Ishikawa (cell line): ENCODE results near the gene DOK1.

ENCODE experiments used
- CEBPB ChIP-seq: IDR thresholded peaks from 2 replicates; pipeline ENCODE4 v1.6.1; 2012
- CREB1 ChIP-seq: IDR thresholded peaks from 2 replicates; pipeline ENCODE4 v1.6.1; 2012; ENCODE audit warnings: low read depth
- EP300 ChIP-seq: IDR thresholded peaks from 2 replicates; pipeline ENCODE4 v1.6.1; 2012; ENCODE audit warnings: borderline replicate concordance
- RAD21 ChIP-seq: IDR thresholded peaks from 2 replicates; pipeline ENCODE4 v1.6.1; 2012; ENCODE audit warnings: low read depth
- TEAD4 ChIP-seq: IDR thresholded peaks from 2 replicates; pipeline ENCODE4 v1.6.1; 2012
- YY1 ChIP-seq: IDR thresholded peaks from 2 replicates; pipeline ENCODE4 v1.6.1; 2012; ENCODE audit warnings: low read depth
- TF ChIP-seq, protein P1 (sequence below): IDR thresholded peaks from 2 replicates; pipeline ENCODE4 v1.6.1; 2012
- TF ChIP-seq, protein P2 (sequence below): IDR thresholded peaks from 2 replicates; pipeline ENCODE4 v1.6.1; 2012; ENCODE audit warnings: low read depth, mild to moderate bottlenecking

- TF ChIP-seq EP300: no peak
- no peak for TF ChIP-seq RAD21
- no peak for TF ChIP-seq CEBPB
- TF ChIP-seq, protein P1, sequence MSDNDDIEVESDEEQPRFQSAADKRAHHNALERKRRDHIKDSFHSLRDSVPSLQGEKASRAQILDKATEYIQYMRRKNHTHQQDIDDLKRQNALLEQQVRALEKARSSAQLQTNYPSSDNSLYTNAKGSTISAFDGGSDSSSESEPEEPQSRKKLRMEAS: no peak
- TF ChIP-seq, protein P2, sequence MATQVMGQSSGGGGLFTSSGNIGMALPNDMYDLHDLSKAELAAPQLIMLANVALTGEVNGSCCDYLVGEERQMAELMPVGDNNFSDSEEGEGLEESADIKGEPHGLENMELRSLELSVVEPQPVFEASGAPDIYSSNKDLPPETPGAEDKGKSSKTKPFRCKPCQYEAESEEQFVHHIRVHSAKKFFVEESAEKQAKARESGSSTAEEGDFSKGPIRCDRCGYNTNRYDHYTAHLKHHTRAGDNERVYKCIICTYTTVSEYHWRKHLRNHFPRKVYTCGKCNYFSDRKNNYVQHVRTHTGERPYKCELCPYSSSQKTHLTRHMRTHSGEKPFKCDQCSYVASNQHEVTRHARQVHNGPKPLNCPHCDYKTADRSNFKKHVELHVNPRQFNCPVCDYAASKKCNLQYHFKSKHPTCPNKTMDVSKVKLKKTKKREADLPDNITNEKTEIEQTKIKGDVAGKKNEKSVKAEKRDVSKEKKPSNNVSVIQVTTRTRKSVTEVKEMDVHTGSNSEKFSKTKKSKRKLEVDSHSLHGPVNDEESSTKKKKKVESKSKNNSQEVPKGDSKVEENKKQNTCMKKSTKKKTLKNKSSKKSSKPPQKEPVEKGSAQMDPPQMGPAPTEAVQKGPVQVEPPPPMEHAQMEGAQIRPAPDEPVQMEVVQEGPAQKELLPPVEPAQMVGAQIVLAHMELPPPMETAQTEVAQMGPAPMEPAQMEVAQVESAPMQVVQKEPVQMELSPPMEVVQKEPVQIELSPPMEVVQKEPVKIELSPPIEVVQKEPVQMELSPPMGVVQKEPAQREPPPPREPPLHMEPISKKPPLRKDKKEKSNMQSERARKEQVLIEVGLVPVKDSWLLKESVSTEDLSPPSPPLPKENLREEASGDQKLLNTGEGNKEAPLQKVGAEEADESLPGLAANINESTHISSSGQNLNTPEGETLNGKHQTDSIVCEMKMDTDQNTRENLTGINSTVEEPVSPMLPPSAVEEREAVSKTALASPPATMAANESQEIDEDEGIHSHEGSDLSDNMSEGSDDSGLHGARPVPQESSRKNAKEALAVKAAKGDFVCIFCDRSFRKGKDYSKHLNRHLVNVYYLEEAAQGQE: no peak
- TF ChIP-seq TEAD4: no peak
- no peak for TF ChIP-seq YY1
- no peak for TF ChIP-seq CREB1
These were observed 27.7 kb downstream of the DOK1 start for GRCh38 chr2:74582184-74582583.
